Measurements from ENCODE around the gene CNPY4. TPM values are rescaled to one million over a fixed set of nuclear protein-coding genes. Genes with fewer than 3 reads are reported as not detected.

Gene CNPY4
- total and polyA plus RNA-seq, 10 of the 15 experiments (the other 5 are each of a cell fraction or from before 2014, with no cell fraction given): 2.5 to 9.2 (median 6.8) TPM

DNA sequence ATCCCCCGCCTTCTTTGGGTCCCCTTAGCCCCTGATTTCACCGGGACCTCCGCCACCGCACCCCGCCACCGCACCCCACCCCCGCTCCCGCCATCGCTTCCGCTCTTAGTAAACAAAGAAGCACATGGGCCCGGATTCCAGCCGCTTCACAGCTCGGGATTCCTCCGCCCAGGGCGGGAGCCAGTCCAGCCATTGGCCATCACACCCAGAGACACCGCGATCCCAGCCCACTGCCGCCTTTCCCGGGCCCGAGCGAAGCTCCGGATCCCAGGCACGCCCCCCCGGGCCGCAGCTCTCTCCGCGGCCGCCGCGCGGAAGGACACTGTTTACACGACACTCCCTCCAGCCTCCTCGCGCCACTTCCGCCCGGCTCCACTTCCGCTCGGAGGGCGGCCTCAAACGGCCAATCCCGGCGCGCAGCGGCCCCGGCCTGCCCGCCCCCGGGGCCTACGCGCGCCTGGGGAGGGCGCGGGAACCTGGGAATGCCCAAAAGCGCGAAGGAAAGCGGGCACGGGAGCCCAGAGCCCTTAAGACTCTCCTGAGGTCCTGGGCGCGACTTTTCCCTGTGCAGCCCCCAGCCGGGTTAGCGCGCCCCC is 18.9 kb upstream of the CNPY4 start (continued):
- TF ChIP-seq, protein P1, sequence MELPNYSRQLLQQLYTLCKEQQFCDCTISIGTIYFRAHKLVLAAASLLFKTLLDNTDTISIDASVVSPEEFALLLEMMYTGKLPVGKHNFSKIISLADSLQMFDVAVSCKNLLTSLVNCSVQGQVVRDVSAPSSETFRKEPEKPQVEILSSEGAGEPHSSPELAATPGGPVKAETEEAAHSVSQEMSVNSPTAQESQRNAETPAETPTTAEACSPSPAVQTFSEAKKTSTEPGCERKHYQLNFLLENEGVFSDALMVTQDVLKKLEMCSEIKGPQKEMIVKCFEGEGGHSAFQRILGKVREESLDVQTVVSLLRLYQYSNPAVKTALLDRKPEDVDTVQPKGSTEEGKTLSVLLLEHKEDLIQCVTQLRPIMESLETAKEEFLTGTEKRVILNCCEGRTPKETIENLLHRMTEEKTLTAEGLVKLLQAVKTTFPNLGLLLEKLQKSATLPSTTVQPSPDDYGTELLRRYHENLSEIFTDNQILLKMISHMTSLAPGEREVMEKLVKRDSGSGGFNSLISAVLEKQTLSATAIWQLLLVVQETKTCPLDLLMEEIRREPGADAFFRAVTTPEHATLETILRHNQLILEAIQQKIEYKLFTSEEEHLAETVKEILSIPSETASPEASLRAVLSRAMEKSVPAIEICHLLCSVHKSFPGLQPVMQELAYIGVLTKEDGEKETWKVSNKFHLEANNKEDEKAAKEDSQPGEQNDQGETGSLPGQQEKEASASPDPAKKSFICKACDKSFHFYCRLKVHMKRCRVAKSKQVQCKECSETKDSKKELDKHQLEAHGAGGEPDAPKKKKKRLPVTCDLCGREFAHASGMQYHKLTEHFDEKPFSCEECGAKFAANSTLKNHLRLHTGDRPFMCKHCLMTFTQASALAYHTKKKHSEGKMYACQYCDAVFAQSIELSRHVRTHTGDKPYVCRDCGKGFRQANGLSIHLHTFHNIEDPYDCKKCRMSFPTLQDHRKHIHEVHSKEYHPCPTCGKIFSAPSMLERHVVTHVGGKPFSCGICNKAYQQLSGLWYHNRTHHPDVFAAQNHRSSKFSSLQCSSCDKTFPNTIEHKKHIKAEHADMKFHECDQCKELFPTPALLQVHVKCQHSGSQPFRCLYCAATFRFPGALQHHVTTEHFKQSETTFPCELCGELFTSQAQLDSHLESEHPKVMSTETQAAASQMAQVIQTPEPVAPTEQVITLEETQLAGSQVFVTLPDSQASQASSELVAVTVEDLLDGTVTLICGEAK (IDR thresholded peaks at IDR 0.05; ENCODE audit: borderline replicate concordance): peak; percentile 96
- TF ChIP-seq NFYB (IDR thresholded peaks at IDR 0.05; ENCODE audit: insufficient read depth, low read depth, low read length): peak; percentile 84
- no peak for TF ChIP-seq PAX5 (IDR thresholded peaks at IDR 0.05; ENCODE audit: borderline replicate concordance, low read depth, low read length)
- no peak for TF ChIP-seq EZH2 (IDR thresholded peaks at IDR 0.05; ENCODE audit: borderline replicate concordance, control insufficient read depth, low read depth, low read length)
- TF ChIP-seq CREB1 (IDR thresholded peaks at IDR 0.05; ENCODE audit: low read depth): peak; percentile 92
- no peak for TF ChIP-seq RCOR1 (conservative IDR thresholded peaks at IDR 0.05; ENCODE audit: low read depth, low read length)
- TF ChIP-seq ATF7 (IDR thresholded peaks at IDR 0.05; ENCODE audit: low read depth): peak; percentile 67
- TF ChIP-seq KDM1A (IDR thresholded peaks at IDR 0.05; ENCODE audit: borderline replicate concordance): no peak
- TF ChIP-seq, protein P2, sequence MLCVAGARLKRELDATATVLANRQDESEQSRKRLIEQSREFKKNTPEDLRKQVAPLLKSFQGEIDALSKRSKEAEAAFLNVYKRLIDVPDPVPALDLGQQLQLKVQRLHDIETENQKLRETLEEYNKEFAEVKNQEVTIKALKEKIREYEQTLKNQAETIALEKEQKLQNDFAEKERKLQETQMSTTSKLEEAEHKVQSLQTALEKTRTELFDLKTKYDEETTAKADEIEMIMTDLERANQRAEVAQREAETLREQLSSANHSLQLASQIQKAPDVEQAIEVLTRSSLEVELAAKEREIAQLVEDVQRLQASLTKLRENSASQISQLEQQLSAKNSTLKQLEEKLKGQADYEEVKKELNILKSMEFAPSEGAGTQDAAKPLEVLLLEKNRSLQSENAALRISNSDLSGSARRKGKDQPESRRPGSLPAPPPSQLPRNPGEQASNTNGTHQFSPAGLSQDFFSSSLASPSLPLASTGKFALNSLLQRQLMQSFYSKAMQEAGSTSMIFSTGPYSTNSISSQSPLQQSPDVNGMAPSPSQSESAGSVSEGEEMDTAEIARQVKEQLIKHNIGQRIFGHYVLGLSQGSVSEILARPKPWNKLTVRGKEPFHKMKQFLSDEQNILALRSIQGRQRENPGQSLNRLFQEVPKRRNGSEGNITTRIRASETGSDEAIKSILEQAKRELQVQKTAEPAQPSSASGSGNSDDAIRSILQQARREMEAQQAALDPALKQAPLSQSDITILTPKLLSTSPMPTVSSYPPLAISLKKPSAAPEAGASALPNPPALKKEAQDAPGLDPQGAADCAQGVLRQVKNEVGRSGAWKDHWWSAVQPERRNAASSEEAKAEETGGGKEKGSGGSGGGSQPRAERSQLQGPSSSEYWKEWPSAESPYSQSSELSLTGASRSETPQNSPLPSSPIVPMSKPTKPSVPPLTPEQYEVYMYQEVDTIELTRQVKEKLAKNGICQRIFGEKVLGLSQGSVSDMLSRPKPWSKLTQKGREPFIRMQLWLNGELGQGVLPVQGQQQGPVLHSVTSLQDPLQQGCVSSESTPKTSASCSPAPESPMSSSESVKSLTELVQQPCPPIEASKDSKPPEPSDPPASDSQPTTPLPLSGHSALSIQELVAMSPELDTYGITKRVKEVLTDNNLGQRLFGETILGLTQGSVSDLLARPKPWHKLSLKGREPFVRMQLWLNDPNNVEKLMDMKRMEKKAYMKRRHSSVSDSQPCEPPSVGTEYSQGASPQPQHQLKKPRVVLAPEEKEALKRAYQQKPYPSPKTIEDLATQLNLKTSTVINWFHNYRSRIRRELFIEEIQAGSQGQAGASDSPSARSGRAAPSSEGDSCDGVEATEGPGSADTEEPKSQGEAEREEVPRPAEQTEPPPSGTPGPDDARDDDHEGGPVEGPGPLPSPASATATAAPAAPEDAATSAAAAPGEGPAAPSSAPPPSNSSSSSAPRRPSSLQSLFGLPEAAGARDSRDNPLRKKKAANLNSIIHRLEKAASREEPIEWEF (IDR thresholded peaks at IDR 0.05; ENCODE audit: insufficient replicate concordance, low read depth, low read length): no peak
- TF ChIP-seq ETV6 (conservative IDR thresholded peaks at IDR 0.05 in 1 of 2, IDR thresholded peaks at IDR 0.05 in 1 of 2; ENCODE audit: borderline replicate concordance in 1 of 2, low read depth in 1 of 2): no peak
- TF ChIP-seq, protein P3, sequence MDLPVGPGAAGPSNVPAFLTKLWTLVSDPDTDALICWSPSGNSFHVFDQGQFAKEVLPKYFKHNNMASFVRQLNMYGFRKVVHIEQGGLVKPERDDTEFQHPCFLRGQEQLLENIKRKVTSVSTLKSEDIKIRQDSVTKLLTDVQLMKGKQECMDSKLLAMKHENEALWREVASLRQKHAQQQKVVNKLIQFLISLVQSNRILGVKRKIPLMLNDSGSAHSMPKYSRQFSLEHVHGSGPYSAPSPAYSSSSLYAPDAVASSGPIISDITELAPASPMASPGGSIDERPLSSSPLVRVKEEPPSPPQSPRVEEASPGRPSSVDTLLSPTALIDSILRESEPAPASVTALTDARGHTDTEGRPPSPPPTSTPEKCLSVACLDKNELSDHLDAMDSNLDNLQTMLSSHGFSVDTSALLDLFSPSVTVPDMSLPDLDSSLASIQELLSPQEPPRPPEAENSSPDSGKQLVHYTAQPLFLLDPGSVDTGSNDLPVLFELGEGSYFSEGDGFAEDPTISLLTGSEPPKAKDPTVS (IDR thresholded peaks at IDR 0.05; ENCODE audit: low read depth, low read length): no peak; the same call in 1 of the 2 replicates
- TF ChIP-seq HDGF (IDR thresholded peaks at IDR 0.05): no peak
- peak; percentile 65 for TF ChIP-seq POLR2AphosphoS5 (IDR thresholded peaks at IDR 0.05; ENCODE audit: low read length)
- TF ChIP-seq TBL1XR1 (IDR thresholded peaks at IDR 0.05; ENCODE audit: low read depth, low read length): 0 out of 2 replicates have a peak, but pooled peaks have one; percentile 53
- TF ChIP-seq MYB (IDR thresholded peaks at IDR 0.05; ENCODE audit: borderline replicate concordance, low read depth, low read length): no peak
- no peak for TF ChIP-seq TCF7 (IDR thresholded peaks at IDR 0.05; ENCODE audit: borderline replicate concordance)
- TF ChIP-seq ZBED1 (IDR thresholded peaks at IDR 0.05; ENCODE audit: borderline replicate concordance): no peak
- TF ChIP-seq, protein P4, sequence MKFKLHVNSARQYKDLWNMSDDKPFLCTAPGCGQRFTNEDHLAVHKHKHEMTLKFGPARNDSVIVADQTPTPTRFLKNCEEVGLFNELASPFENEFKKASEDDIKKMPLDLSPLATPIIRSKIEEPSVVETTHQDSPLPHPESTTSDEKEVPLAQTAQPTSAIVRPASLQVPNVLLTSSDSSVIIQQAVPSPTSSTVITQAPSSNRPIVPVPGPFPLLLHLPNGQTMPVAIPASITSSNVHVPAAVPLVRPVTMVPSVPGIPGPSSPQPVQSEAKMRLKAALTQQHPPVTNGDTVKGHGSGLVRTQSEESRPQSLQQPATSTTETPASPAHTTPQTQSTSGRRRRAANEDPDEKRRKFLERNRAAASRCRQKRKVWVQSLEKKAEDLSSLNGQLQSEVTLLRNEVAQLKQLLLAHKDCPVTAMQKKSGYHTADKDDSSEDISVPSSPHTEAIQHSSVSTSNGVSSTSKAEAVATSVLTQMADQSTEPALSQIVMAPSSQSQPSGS (IDR thresholded peaks at IDR 0.05; ENCODE audit: low read length): no peak

All from GM12878 (cell line).